Smooth muscle cell (in vitro differentiated cells): ENCODE results near the gene CFAP65. TPM values are rescaled to one million over a fixed set of nuclear protein-coding genes. Genes with fewer than 3 reads are reported as not detected.

Source experiments
- DNase-seq: peaks from one replicate; lab custom pipeline; 2025; ENCODE audit not compliant: unreplicated experiment; lab: John Stamatoyannopoulos, UW
- H2AFZ ChIP-seq: fragments of 200-600 bp; sonication (generic); 2 replicates; pipeline ENCODE4 v1.6.0; 2016; ENCODE audit warnings: antibody characterized with exemption, low read depth, mild to moderate bottlenecking
- H3F3A ChIP-seq: fragments of 200-600 bp; sonication (generic); 2 replicates; pipeline ENCODE4 v1.6.0; 2017; ENCODE audit warnings: antibody characterized with exemption, low read depth
- H3K27ac ChIP-seq: fragments of 200-600 bp; sonication (generic); 2 replicates; pipeline ENCODE4 v1.5.1; 2016; ENCODE audit warnings: low read depth, mild to moderate bottlenecking
- H3K27me3 ChIP-seq: fragments of 200-600 bp; sonication (generic); 2 replicates; pipeline ENCODE4 v1.6.1; 2016; ENCODE audit warnings: low read depth, mild to moderate bottlenecking
- H3K36me3 ChIP-seq: fragments of 200-600 bp; sonication (generic); 2 replicates; pipeline ENCODE4 v1.5.1; 2016; ENCODE audit warnings: low read depth
- H3K4me1 ChIP-seq: fragments of 200-600 bp; sonication (generic); 2 replicates; pipeline ENCODE4 v1.5.1; 2016; ENCODE audit warnings: low read depth
- H3K4me2 ChIP-seq: fragments of 200-600 bp; sonication (generic); 2 replicates; pipeline ENCODE4 v1.6.0; 2016; ENCODE audit warnings: mild to moderate bottlenecking
- H3K4me3 ChIP-seq: fragments of 200-600 bp; sonication (generic); 2 replicates; pipeline ENCODE4 v1.5.1; 2016; ENCODE audit warnings: mild to moderate bottlenecking
- H3K79me2 ChIP-seq: fragments of 200-600 bp; sonication (generic); 2 replicates; pipeline ENCODE4 v1.6.0; 2016; ENCODE audit warnings: low read depth, mild to moderate bottlenecking
- H3K9ac ChIP-seq: fragments of 200-600 bp; sonication (generic); 2 replicates; pipeline ENCODE4 v1.6.0; 2016; ENCODE audit warnings: low read depth
- H3K9me3 ChIP-seq: fragments of 200-600 bp; sonication (generic); replicated peaks from 2 replicates; pipeline ENCODE4 v1.5.1; 2016; ENCODE audit warnings: low read depth
- H4K20me1 ChIP-seq: fragments of 200-600 bp; sonication (generic); 2 replicates; pipeline ENCODE4 v1.6.0; 2016; ENCODE audit warnings: low read depth
- CTCF ChIP-seq: fragments of 200-600 bp; sonication (generic); IDR thresholded peaks from 2 replicates; pipeline ENCODE4 v1.5.1; 2017; ENCODE audit warnings: borderline replicate concordance, mild to moderate bottlenecking, antibody characterized with exemption; ENCODE audit not compliant: insufficient read depth, poor library complexity, severe bottlenecking
- WGBS: methylation state at CpG from one replicate; pipeline ENCODE4 v1.1.7; 2016; ENCODE audit warnings: low lambda C conversion rate; 5-methylcytosine and 5-hydroxymethylcytosine counted together
- polyA plus RNA-seq: library from polyadenylated mRNA; unstranded; fragments of >200 nt; fragmentation: Nextera tagmentation; extraction: Ambion mirVana; gene quantifications from 2 replicates; pipeline ENCODE4 v1.2.1, GENCODE V29; 2016
- total RNA-seq: library from RNA; depleted of rRNA; stranded (reverse); fragments of >200 nt; gene quantifications from 2 replicates; pipeline ENCODE4 v1.2.3, GENCODE V29; 2014

The CFAP65 gene
- total and polyA plus RNA-seq, 2 experiments from 2014 or later: not detected

DNA sequence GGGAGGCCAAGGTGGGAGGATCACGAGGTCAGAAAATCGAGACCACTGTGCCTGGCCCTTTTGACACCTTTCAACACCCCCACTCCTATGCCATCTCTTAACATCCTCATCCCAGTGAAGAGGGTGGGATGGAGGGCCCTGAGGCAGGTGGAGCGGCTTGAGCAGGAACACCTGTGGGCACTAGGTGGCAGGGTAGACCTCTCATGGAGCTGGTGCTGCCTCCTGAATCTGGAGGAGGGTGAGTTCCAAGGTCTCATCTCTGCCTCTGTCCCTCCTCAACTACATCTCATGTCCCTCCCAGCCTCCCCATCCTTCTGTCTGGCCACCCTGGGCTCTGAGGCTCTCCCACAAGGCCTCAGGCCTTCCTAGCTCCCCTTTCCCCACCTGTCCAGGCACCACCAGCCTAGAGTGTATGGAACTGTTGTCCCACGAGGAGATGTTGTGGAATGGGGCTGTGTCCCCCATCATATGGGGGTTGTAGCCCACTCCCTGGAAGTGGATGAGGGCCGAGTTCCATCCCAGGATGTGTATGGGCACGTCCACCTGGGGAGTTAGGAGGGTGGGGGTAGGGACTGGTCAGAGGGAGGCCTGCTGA lies 31.1 kb downstream of the CFAP65 start:
- 34% methylated on average over 6 of the region's 6 CpGs for WGBS
- Histone ChIP-seq H3K36me3 (no peaks in the 10 kb centered on the region), H3K79me2 (no peaks in the 10 kb centered on the region), H3K4me3 (no peak overlapping the region), H3K27ac (no peak overlapping the region), H3K4me2 (no peak overlapping the region), H3K4me1 (no peaks in the 10 kb centered on the region), H3K9ac (no peak overlapping the region), H4K20me1 (no peaks in the 10 kb centered on the region), H2AFZ (no peak overlapping the region), H3K9me3 (no peaks in the 10 kb centered on the region), H3F3A (no peaks in the 10 kb centered on the region), H3K27me3 (peaks cover 28% of the 10 kb centered on the region)
- no peak for DNase-seq
- TF ChIP-seq CTCF: no peak

- no peak for DNase-seq
- Histone ChIP-seq H3K27ac (no peak overlapping the region), H3K9ac (no peak overlapping the region), H3K4me3 (no peak overlapping the region), H3K4me2 (no peak overlapping the region), H3F3A (no peaks in the 10 kb centered on the region), H3K27me3 (peaks cover 36% of the 10 kb centered on the region), H3K79me2 (no peaks in the 10 kb centered on the region), H2AFZ (no peak overlapping the region), H3K36me3 (no peaks in the 10 kb centered on the region), H3K4me1 (no peaks in the 10 kb centered on the region), H4K20me1 (no peaks in the 10 kb centered on the region), H3K9me3 (no peaks in the 10 kb centered on the region)
- TF ChIP-seq CTCF: no peak
- 68% methylated on average over 2 of the region's 2 CpGs for WGBS
Observed at GRCh38 chr2:219009294-219009693, 32.0 kb downstream of the CFAP65 start.

DNA sequence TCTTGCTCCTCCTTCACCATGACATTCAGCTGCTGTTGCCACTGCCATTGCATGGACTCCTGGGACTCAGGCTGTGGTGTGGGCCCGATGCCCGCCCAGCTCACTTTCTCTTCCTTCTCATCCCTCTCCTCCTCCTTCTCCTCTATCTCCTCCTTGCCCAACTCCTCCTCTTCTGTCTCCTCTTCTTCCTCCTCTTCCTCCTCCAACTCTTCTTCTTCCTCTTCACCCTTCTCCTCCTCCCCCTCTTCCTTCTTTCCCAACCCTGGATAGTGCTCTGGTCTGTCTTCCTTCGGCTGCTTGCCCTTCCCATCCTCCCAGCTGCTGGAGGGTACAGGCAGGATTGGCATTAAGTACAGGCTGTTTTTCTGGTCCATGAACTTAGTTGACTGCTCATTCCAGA lies 37.3 kb downstream of the CFAP65 start:
- Histone ChIP-seq H3K9ac (no peak overlapping the region), H3K27me3 (peaks cover 87% of the 10 kb centered on the region), H3K27ac (no peak overlapping the region), H3K4me2 (no peak overlapping the region), H3K79me2 (no peaks in the 10 kb centered on the region), H3K4me1 (peaks cover 14% of the 10 kb centered on the region), H3K36me3 (no peaks in the 10 kb centered on the region), H4K20me1 (no peaks in the 10 kb centered on the region), H2AFZ (no peak overlapping the region), H3K9me3 (no peaks in the 10 kb centered on the region), H3K4me3 (no peak overlapping the region), H3F3A (no peaks in the 10 kb centered on the region)
- 97% methylated on average over 3 of the region's 3 CpGs for WGBS
- no peak for DNase-seq
- no peak for TF ChIP-seq CTCF

DNA sequence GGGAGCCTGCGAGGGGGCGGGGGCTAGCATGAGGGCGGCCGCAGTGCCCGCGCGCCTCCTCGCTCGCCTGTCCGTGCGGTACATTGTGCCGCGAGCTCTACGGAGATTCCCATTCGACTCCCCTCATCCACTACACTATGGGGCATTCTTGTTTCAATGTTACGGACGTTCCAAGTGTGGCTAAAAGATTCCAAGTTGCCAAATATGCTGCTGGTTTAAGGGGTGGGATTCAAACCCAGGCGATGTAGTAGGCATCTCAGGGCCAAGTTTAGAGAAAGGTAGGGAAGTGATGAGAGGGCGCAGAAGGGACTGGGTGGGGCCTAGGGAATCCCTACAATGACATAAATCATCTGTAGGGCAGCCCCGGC lies 38.1 kb downstream of the CFAP65 start:
- Histone ChIP-seq H3F3A (no peaks in the 10 kb centered on the region), H4K20me1 (no peaks in the 10 kb centered on the region), H3K9me3 (no peaks in the 10 kb centered on the region), H3K27me3 (peaks cover 81% of the 10 kb centered on the region), H2AFZ (no peak overlapping the region), H3K4me2 (peak overlapping the region; percentile 76), H3K27ac (no peak overlapping the region), H3K4me1 (peaks cover 19% of the 10 kb centered on the region), H3K4me3 (no peak overlapping the region), H3K9ac (no peak overlapping the region), H3K36me3 (no peaks in the 10 kb centered on the region), H3K79me2 (no peaks in the 10 kb centered on the region)
- no peak for DNase-seq
- 9% methylated on average over 16 of the region's 20 CpGs for WGBS
- no peak for TF ChIP-seq CTCF
